ENCODE results near the gene PPP4C.

DNA sequence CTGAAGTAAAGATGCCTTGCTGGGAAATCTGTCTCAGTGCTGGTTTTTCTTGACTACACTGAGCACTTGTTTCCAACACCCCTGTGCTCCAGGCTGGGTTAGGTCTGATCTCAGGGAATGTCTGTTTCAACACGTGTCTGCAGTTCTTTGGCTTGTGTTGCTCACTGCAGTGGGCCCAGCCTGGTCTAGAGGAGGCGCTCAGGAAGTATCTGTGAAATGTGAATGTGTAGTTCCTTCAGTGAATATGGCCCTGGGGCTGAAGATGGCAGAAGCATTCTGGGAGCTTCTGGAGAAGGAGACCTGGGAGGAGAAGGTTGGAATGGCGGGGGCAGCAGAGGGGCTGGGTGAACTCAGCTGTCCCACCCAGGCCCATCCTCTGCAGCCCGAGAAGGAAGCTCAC lies 28.3 kb downstream of the PPP4C start:
- TF ChIP-seq, protein P1, sequence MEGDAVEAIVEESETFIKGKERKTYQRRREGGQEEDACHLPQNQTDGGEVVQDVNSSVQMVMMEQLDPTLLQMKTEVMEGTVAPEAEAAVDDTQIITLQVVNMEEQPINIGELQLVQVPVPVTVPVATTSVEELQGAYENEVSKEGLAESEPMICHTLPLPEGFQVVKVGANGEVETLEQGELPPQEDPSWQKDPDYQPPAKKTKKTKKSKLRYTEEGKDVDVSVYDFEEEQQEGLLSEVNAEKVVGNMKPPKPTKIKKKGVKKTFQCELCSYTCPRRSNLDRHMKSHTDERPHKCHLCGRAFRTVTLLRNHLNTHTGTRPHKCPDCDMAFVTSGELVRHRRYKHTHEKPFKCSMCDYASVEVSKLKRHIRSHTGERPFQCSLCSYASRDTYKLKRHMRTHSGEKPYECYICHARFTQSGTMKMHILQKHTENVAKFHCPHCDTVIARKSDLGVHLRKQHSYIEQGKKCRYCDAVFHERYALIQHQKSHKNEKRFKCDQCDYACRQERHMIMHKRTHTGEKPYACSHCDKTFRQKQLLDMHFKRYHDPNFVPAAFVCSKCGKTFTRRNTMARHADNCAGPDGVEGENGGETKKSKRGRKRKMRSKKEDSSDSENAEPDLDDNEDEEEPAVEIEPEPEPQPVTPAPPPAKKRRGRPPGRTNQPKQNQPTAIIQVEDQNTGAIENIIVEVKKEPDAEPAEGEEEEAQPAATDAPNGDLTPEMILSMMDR (IDR thresholded peaks at IDR 0.05), result no peak
- TF ChIP-seq POLR2A (IDR thresholded peaks at IDR 0.05), result no peak
- no peak for TF ChIP-seq POLR2AphosphoS5 (IDR thresholded peaks at IDR 0.05)

Data from gastroesophageal sphincter (tissue), 3 donors.